ENCODE data around the gene SPDYC.

The SPDYC gene

GRCh38 chr11:65208785-65209710 lies 39.0 kb downstream of the SPDYC start:
- DNase-seq: no peak

- no peak for DNase-seq
Observed at GRCh38 chr11:65209711-65210360, 39.8 kb downstream of the SPDYC start.

- DNase-seq: no peak
Observed at GRCh38 chr11:65210361-65210731, 40.3 kb downstream of the SPDYC start.

GRCh38 chr11:65210748-65211147 lies 40.7 kb downstream of the SPDYC start:
- DNase-seq: no peak

- DNase-seq: no peak
Observed at GRCh38 chr11:65211293-65212105, 41.5 kb downstream of the SPDYC start.

- no peak for DNase-seq
Observed at GRCh38 chr11:65212226-65212801, 42.3 kb downstream of the SPDYC start.

- no peak for DNase-seq
Observed at GRCh38 chr11:65213322-65214211, 43.5 kb downstream of the SPDYC start.

GRCh38 chr11:65214212-65214845 lies 44.3 kb downstream of the SPDYC start:
- DNase-seq: no peak

GRCh38 chr11:65215441-65216076 lies 45.5 kb downstream of the SPDYC start:
- no peak for DNase-seq

- no peak for DNase-seq
Observed at GRCh38 chr11:65216830-65217229, 46.8 kb downstream of the SPDYC start.

- DNase-seq: no peak
Observed at GRCh38 chr11:65217441-65218423, 47.7 kb downstream of the SPDYC start.

GRCh38 chr11:65218446-65218845 lies 48.4 kb downstream of the SPDYC start:
- no peak for DNase-seq

GRCh38 chr11:65219930-65220213 lies 49.8 kb downstream of the SPDYC start:
- no peak for DNase-seq

- DNase-seq: no peak
Observed at GRCh38 chr11:65221026-65221425, 51.0 kb downstream of the SPDYC start.

All from NCI-H1930 (cell line).